K562 (cell line): Measurements from ENCODE around the gene UNC119. TPM values are rescaled to one million over a fixed set of nuclear protein-coding genes. Genes with fewer than 3 reads are reported as not detected.

Experiments used
- ATAC-seq: fragments of 200-7000 bp; cut with Tn5 transposase; 3 replicates; pipeline ENCODE4 v1.9.1; 2020; ENCODE audit warnings: moderate library complexity
- BruUV-seq: library from RNA; stranded (reverse); fragments of 400-500 nt; replicated peaks from 2 replicates; lab custom pipeline; 2021; lab: Mats Ljungman, UMichigan
- CTCF ChIA-PET: fragments of 300-600 bp; formaldehyde crosslinking; extraction: SDS; loops from one replicate; lab custom pipeline; 2021; ENCODE audit warnings: low intra/inter-chr PET ratio; lab: Yijun Ruan, JAX
- POLR2A ChIA-PET: fragments of 300-600, 350-650 bp; sonication (Branson Sonifier 250); formaldehyde crosslinking; extraction: SDS; loops from one replicate; lab custom pipeline; 2021; ENCODE audit warnings: antibody characterized with exemption, inconsistent platforms; lab: Yijun Ruan, JAX
- DNase-seq, 4 experiments: peaks; one replicate each; pipeline versions ENCODE4 v3.0.0 to v3.0.0-alpha.2; 2011 to 2018; ENCODE audit warnings: low spot score in 3 of 4, mixed read lengths in 3 of 4; ENCODE audit errors: extremely low read depth in 1 of 4
- FAIRE-seq: peaks from 2 replicates; lab custom pipeline; 2011; peaks lifted over from hg19 to GRCh38; lab: Jason Lieb, UNC
- H2AFZ ChIP-seq: 2 replicates; pipeline ENCODE4 v1.6.0; 2011; ENCODE audit warnings: low read depth, low read length, control low read depth, inconsistent platforms
- H3K27ac ChIP-seq: fragments of 200-600 bp; 3 replicates; pipeline ENCODE4 v1.8.0; 2011; ENCODE audit warnings: low read depth, mild to moderate bottlenecking, control low read depth, inconsistent platforms, low read length, moderate library complexity, mixed read lengths; ENCODE audit errors: extremely low read depth
- H3K27me3 ChIP-seq, 2 experiments: fragments of 300-600 bp in 1 of 2; 2 replicates in 1 of 2; 3 replicates in 1 of 2; pipeline versions ENCODE4 v1.6.0 to v1.8.0; 2011; ENCODE audit warnings: inconsistent platforms in 2 of 2, low read length in 2 of 2, mild to moderate bottlenecking in 1 of 2, mixed read lengths in 1 of 2, moderate library complexity in 1 of 2; ENCODE audit not compliant: control insufficient read depth in 2 of 2, insufficient read depth in 2 of 2
- H3K36me3 ChIP-seq: fragments of 300-600 bp; 3 replicates; pipeline ENCODE4 v1.8.0; 2011; ENCODE audit warnings: mild to moderate bottlenecking, low read length, inconsistent platforms; ENCODE audit not compliant: control insufficient read depth, insufficient read depth
- H3K4me1 ChIP-seq, 2 experiments: fragments of 200-600 bp in 1 of 2; replicated peaks in 1 of 2; 2 replicates in 1 of 2; 3 replicates in 1 of 2; pipeline versions ENCODE4 v1.5.1 to v1.8.0; 2011; ENCODE audit warnings: inconsistent platforms in 2 of 2, low read length in 2 of 2, mild to moderate bottlenecking in 1 of 2, mixed read lengths in 1 of 2, moderate library complexity in 1 of 2; ENCODE audit not compliant: control insufficient read depth in 2 of 2, insufficient read depth in 2 of 2
- H3K4me2 ChIP-seq: 2 replicates; pipeline ENCODE4 v1.6.1; 2011; ENCODE audit warnings: low read length, control low read depth, inconsistent platforms, mixed read lengths; ENCODE audit not compliant: insufficient read depth
- H3K4me3 ChIP-seq: fragments of 200-600 bp; sonication (generic), shearing (Covaris generic); 2 replicates; pipeline ENCODE4 v1.5.1; 2016; ENCODE audit warnings: control low read depth, inconsistent platforms
- H3K79me2 ChIP-seq: fragments of 200-600 bp; 3 replicates; pipeline ENCODE4 v1.8.0; 2011; ENCODE audit warnings: low read length, inconsistent platforms; ENCODE audit not compliant: control insufficient read depth, insufficient read depth
- H3K9ac ChIP-seq, 2 experiments: 2 replicates each; pipeline versions ENCODE4 v1.6.0 to v1.6.1; 2011; ENCODE audit warnings: low read depth in 2 of 2, low read length in 2 of 2, control low read depth in 1 of 2, inconsistent platforms in 1 of 2, mild to moderate bottlenecking in 1 of 2, mixed read lengths in 1 of 2; ENCODE audit not compliant: insufficient read depth in 1 of 2
- H3K9me1 ChIP-seq: one replicate; pipeline ENCODE4 v1.6.0; 2011; ENCODE audit warnings: inconsistent platforms, mild to moderate bottlenecking, low read length, moderate library complexity; ENCODE audit not compliant: control insufficient read depth, insufficient read depth
- H3K9me3 ChIP-seq: replicated peaks from 2 replicates; pipeline ENCODE4 v1.5.1; 2011; ENCODE audit warnings: low read depth, low read length, inconsistent platforms; ENCODE audit not compliant: control insufficient read depth, insufficient read depth
- H4K20me1 ChIP-seq: replicated peaks from 2 replicates; pipeline ENCODE4 v1.6.1; 2011; ENCODE audit warnings: low read length, inconsistent platforms, mixed read lengths; ENCODE audit not compliant: control insufficient read depth, insufficient read depth
- C11orf30 ChIP-seq: fragments of 450-650 bp; IDR thresholded peaks from 2 replicates; pipeline ENCODE4 v1.6.1; 2016; ENCODE audit warnings: low read depth, mild to moderate bottlenecking
- CBX5 ChIP-seq: IDR thresholded peaks from 2 replicates; pipeline ENCODE4 v1.6.1; 2014; ENCODE audit warnings: low read depth, borderline replicate concordance
- CHD1 ChIP-seq: fragments of 200-600 bp; sonication (generic); IDR thresholded peaks from one replicate; pipeline ENCODE4 v1.6.1; 2012; ENCODE audit warnings: mild to moderate bottlenecking, moderate library complexity, low read length, inconsistent platforms
- MYC ChIP-seq, 2 experiments: fragments of 250-450 bp in 1 of 2; sonication (Bioruptor Pico) in 1 of 2; IDR thresholded peaks; 2 replicates each; pipeline versions ENCODE4 v1.5.1 to v1.6.1; 2012 to 2021; ENCODE audit warnings: low read depth in 2 of 2, borderline replicate concordance in 1 of 2, improper control_type of control experiment in 1 of 2, low read length in 1 of 2, mild to moderate bottlenecking in 1 of 2, moderate library complexity in 1 of 2
- PHF8 ChIP-seq: fragments of 200-600 bp; sonication (generic); IDR thresholded peaks from 2 replicates; pipeline ENCODE4 v1.6.1; 2012; ENCODE audit warnings: mixed run types, mild to moderate bottlenecking, inconsistent platforms, low read length, moderate library complexity, borderline replicate concordance
- POU5F1 ChIP-seq: fragments of 150-350 bp; IDR thresholded peaks from 2 replicates; pipeline ENCODE4 v1.6.1; 2014; ENCODE audit warnings: borderline replicate concordance, low read length, low read depth, mild to moderate bottlenecking; ENCODE audit not compliant: partially characterized antibody
- SPI1 ChIP-seq: IDR thresholded peaks from 2 replicates; pipeline ENCODE4 v1.6.1; 2011; ENCODE audit warnings: low read depth, low read length, control low read depth, borderline replicate concordance
- ZNF398 ChIP-seq: fragments of 250-450 bp; sonication (Bioruptor Pico); IDR thresholded peaks from 2 replicates; pipeline ENCODE4 v1.8.0; 2021; ENCODE audit warnings: moderate library complexity, mild to moderate bottlenecking, inconsistent platforms
- WGBS: fragments of 100-300 bp; shearing (Covaris generic); methylation state at CpG from one replicate; pipeline ENCODE4 v1.1.6; 2016; ENCODE audit warnings: low coverage, mixed read lengths; ENCODE audit not compliant: insufficient coverage; ENCODE audit errors: missing lambda C conversion rate; 5-methylcytosine and 5-hydroxymethylcytosine counted together
- in situ Hi-C: fragments of 300-500 bp; cut with MboI; formaldehyde crosslinking; loops from 4 replicates; pipeline ENCODE4 v1.15.0; 2018; ENCODE audit warnings: inconsistent platforms, mixed read lengths
- intact Hi-C: fragments of 100-400 bp; cut with micrococcal nuclease; formaldehyde crosslinking; loops from 2 replicates; pipeline ENCODE4 v1.14.2; 2022
- polyA plus RNA-seq, 8 experiments: library from polyadenylated mRNA; depleted of rRNA in 4 of 8; stranded (reverse) in 5 of 8; unstranded in 3 of 8; fragments of >200 nt; fragmentation: Nextera tagmentation in 2 of 8; fragmentation: Illumina TruSeq in 1 of 8; extraction: Ambion mirVana in 2 of 8; extraction: Trizol in 1 of 8; gene quantifications; 2 replicates each; pipeline versions ENCODE4 v1.2.1 to v1.2.3, GENCODE V29; 2011 to 2014; ENCODE audit warnings: inconsistent platforms in 1 of 8, missing spikeins in 1 of 8
- total RNA-seq, 7 experiments: library from RNA; depleted of rRNA in 6 of 7; stranded (reverse); fragments of >200 nt in 6 of 7; fragmentation: Illumina TruSeq in 2 of 7; extraction: Trizol in 2 of 7; gene quantifications; 2 replicates each; pipeline versions ENCODE4 v1.2.1 to v1.2.3, GENCODE V29; 2011 to 2021; ENCODE audit warnings: low replicate concordance in 1 of 7
- TF ChIP-seq, protein P1 (sequence below): fragments of 450-650 bp; formaldehyde crosslinking; IDR thresholded peaks from 2 replicates; pipeline ENCODE4 v1.4.0; 2022; ENCODE audit warnings: missing genetic modification characterization
- TF ChIP-seq, protein P2 (sequence below): fragments of 450-650 bp; formaldehyde crosslinking; IDR thresholded peaks from 2 replicates; pipeline ENCODE4 v1.4.0; 2020; ENCODE audit warnings: mild to moderate bottlenecking

The UNC119 gene
- total and polyA plus RNA-seq, 9 of the 15 experiments (the other 6 are each of a cell fraction or from before 2014, with no cell fraction given), result 0.37 to 47.7 (median 16.3) TPM

DNA sequence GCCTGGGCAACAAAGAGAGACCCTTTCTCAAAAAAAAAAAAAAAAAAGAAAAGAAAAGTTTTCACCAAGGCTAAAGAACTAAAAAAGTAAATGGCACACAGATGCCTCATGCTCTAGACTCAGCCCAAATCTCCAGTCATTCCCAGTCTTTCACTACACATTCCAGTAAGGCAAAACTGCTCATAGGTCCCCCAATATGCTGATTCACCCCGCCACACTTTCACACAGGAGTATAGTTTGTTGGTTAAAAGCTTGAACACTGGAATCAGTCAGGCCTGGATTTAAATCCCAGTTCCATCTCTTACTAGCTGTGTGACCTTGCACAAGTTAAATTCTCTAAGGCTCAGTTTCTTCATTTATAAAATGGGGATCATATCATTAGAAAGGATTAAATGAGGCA, 17.0 kb upstream of the UNC119 start (continued):
- TF ChIP-seq C11orf30, result peak; percentile 80
- no peak for TF ChIP-seq MYC (IDR thresholded peaks at IDR 0.05; ENCODE audit: low read depth, low read length)
- TF ChIP-seq MYC (CRISPR knock-in tag; IDR thresholded peaks at IDR 0.05; ENCODE audit: borderline replicate concordance, low read depth), result no peak
- TF ChIP-seq CHD1, result no peak
- TF ChIP-seq, all 486 proteins: peak for 7

GRCh38 chr17:28567604-28568003, 15.2 kb upstream of the UNC119 start:
- H3K9me1 ChIP-seq, result no peaks in the 10 kb centered on the region
- in situ Hi-C loops, result no loop called here
- DNase-seq (no peak), FAIRE-seq (no peak), ATAC-seq (no peak)
- no peak overlapping the region for H3K4me3 ChIP-seq
- H4K20me1 ChIP-seq, result no peaks in the 10 kb centered on the region
- TF ChIP-seq SPI1, result peak; percentile 81; the same call in 1 of the 2 replicates
- TF ChIP-seq CBX5, result no peak
- TF ChIP-seq ZNF398 (CRISPR knock-in tag), result no peak
- no peak for TF ChIP-seq POU5F1
- no peak for TF ChIP-seq PHF8
- TF ChIP-seq, protein P1, sequence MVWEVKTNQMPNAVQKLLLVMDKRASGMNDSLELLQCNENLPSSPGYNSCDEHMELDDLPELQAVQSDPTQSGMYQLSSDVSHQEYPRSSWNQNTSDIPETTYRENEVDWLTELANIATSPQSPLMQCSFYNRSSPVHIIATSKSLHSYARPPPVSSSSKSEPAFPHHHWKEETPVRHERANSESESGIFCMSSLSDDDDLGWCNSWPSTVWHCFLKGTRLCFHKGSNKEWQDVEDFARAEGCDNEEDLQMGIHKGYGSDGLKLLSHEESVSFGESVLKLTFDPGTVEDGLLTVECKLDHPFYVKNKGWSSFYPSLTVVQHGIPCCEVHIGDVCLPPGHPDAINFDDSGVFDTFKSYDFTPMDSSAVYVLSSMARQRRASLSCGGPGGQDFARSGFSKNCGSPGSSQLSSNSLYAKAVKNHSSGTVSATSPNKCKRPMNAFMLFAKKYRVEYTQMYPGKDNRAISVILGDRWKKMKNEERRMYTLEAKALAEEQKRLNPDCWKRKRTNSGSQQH (CRISPR knock-in tag), result no peak
- TF ChIP-seq, protein P2, sequence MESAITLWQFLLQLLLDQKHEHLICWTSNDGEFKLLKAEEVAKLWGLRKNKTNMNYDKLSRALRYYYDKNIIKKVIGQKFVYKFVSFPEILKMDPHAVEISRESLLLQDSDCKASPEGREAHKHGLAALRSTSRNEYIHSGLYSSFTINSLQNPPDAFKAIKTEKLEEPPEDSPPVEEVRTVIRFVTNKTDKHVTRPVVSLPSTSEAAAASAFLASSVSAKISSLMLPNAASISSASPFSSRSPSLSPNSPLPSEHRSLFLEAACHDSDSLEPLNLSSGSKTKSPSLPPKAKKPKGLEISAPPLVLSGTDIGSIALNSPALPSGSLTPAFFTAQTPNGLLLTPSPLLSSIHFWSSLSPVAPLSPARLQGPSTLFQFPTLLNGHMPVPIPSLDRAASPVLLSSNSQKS (CRISPR knock-in tag), result no peak
- H3K4me1 ChIP-seq, result peaks cover 12 to 13% of the 10 kb centered on the region in 2 experiments; a peak in 4 of 5 replicates
- ChIA-PET CTCF (no interaction called here), POLR2A (interaction anchor here (0.6 kb wide), 1 partner anchor 157 kb away, joined by 3 read pairs; no protein-coding TSS in a partner anchor)
- WGBS, result 70% methylated on average over 3 of the region's 3 CpGs
- H2AFZ ChIP-seq, result no peak overlapping the region
- H3K36me3 ChIP-seq, result peaks cover 57% of the 10 kb centered on the region
- intact Hi-C loops, result no loop called here
- no peak overlapping the region for H3K9ac ChIP-seq
- H3K4me2 ChIP-seq, result peak overlapping the region; percentile 34
- no peak overlapping the region; the same call in 2 of the 3 replicates for H3K27ac ChIP-seq
- BruUV-seq, result TSS peak; percentile 6
- no peaks in the 10 kb centered on the region for H3K9me3 ChIP-seq
- no peaks in the 10 kb centered on the region for H3K27me3 ChIP-seq
- H3K79me2 ChIP-seq, result peaks cover 84% of the 10 kb centered on the region
